ENCODE data around the gene ST6GALNAC2.
A peak's percentile ranks its signal among the peaks of the same experiment; 100 is the strongest.
"Not testable (repeated sequence)": the region's sequence is repeated elsewhere in the genome, so short reads cannot be mapped to it uniquely, and the experiment has no call there.

ST6GALNAC2 gene

GRCh38 chr17:76527430-76528111, 58.1 kb downstream of the ST6GALNAC2 start:
- peak; percentile 60 for DNase-seq (ENCODE audit: low spot score)

GRCh38 chr17:76527016-76527415, 58.6 kb downstream of the ST6GALNAC2 start:
- not testable (repeated sequence) for DNase-seq (ENCODE audit: low spot score)
- in situ Hi-C loops (cut with MboI; ENCODE audit: low pct_unique_long_range_greater_than_20kb, low sequenced_read_pairs, unreplicated experiment) = loop anchor here (10.0 kb wide), 1 partner anchor 158 kb away; no protein-coding TSS in a partner anchor

More at GRCh38 chr17:76527430-76528111, 58.1 kb downstream of the ST6GALNAC2 start:
- in situ Hi-C loops (cut with MboI; ENCODE audit: low pct_unique_long_range_greater_than_20kb, low sequenced_read_pairs, unreplicated experiment) = loop anchor here (10.0 kb wide), 1 partner anchor 157 kb away; no protein-coding TSS in a partner anchor
- no peak for TF ChIP-seq CTCF (IDR thresholded peaks at IDR 0.05; ENCODE audit: extremely low read depth, insufficient read depth, missing control alignments)

- not testable (repeated sequence) for DNase-seq (ENCODE audit: low spot score)
- in situ Hi-C loops (cut with MboI; ENCODE audit: low pct_unique_long_range_greater_than_20kb, low sequenced_read_pairs, unreplicated experiment) = loop anchor here (10.0 kb wide), 1 partner anchor 159 kb away; no protein-coding TSS in a partner anchor
Measured at GRCh38 chr17:76525513-76525833, 60.2 kb downstream of the ST6GALNAC2 start.

- in situ Hi-C loops (cut with MboI; ENCODE audit: low pct_unique_long_range_greater_than_20kb, low sequenced_read_pairs, unreplicated experiment) = loop anchor here (10.0 kb wide), 1 partner anchor 160 kb away; no protein-coding TSS in a partner anchor
- DNase-seq (ENCODE audit: low spot score) = no peak
Measured at GRCh38 chr17:76524598-76525512, 60.8 kb downstream of the ST6GALNAC2 start.

GRCh38 chr17:76523084-76524037, 62.3 kb downstream of the ST6GALNAC2 start:
- peak; percentile 99 for TF ChIP-seq CTCF (IDR thresholded peaks at IDR 0.05; ENCODE audit: extremely low read depth, insufficient read depth, missing control alignments)
- peak; percentile 86 for DNase-seq (ENCODE audit: low spot score)
- in situ Hi-C loops (cut with MboI; ENCODE audit: low pct_unique_long_range_greater_than_20kb, low sequenced_read_pairs, unreplicated experiment) = loop anchor here (10.0 kb wide), 1 partner anchor 161 kb away; no protein-coding TSS in a partner anchor

More at GRCh38 chr17:76524598-76525512, 60.8 kb downstream of the ST6GALNAC2 start:
- no peak for TF ChIP-seq CTCF (IDR thresholded peaks at IDR 0.05; ENCODE audit: extremely low read depth, insufficient read depth, missing control alignments)

GRCh38 chr17:76521683-76522082, 64.0 kb downstream of the ST6GALNAC2 start:
- in situ Hi-C loops (cut with MboI; ENCODE audit: low pct_unique_long_range_greater_than_20kb, low sequenced_read_pairs, unreplicated experiment) = loop anchor here (10.0 kb wide), 1 partner anchor 163 kb away; no protein-coding TSS in a partner anchor

GRCh38 chr17:76521262-76521661, 64.4 kb downstream of the ST6GALNAC2 start:
- DNase-seq (ENCODE audit: low spot score) = no peak
- in situ Hi-C loops (cut with MboI; ENCODE audit: low pct_unique_long_range_greater_than_20kb, low sequenced_read_pairs, unreplicated experiment) = loop anchor here (10.0 kb wide), 1 partner anchor 164 kb away; no protein-coding TSS in a partner anchor
- no peak for TF ChIP-seq CTCF (IDR thresholded peaks at IDR 0.05; ENCODE audit: extremely low read depth, insufficient read depth, missing control alignments)

More at GRCh38 chr17:76521683-76522082, 64.0 kb downstream of the ST6GALNAC2 start:
- not testable (repeated sequence) for DNase-seq (ENCODE audit: low spot score)
